CD4-positive, alpha-beta T cell treated with Interleukin-17A for 1 hour (primary cell): Measurements from ENCODE around the gene HOXC12.

ENCODE experiments used
- DNase-seq: peaks from one replicate; pipeline ENCODE4 v3.0.0-alpha.2; 2020

HOXC12 gene

GRCh38 chr12:53941187-53941586, 13.5 kb upstream of the HOXC12 start:
- DNase-seq = no peak

- DNase-seq = no peak
Measured at GRCh38 chr12:53941750-53942149, 13.0 kb upstream of the HOXC12 start.

- DNase-seq = no peak
Measured at GRCh38 chr12:53942467-53942997, 12.2 kb upstream of the HOXC12 start.

- DNase-seq = no peak
Measured at GRCh38 chr12:53944209-53944608, 10.5 kb upstream of the HOXC12 start.

- no peak for DNase-seq
Measured at GRCh38 chr12:53944907-53945847, 9.5 kb upstream of the HOXC12 start.

- no peak for DNase-seq
Measured at GRCh38 chr12:53947743-53948142, 7.0 kb upstream of the HOXC12 start.

- no peak for DNase-seq
Measured at GRCh38 chr12:53948650-53949593, 5.8 kb upstream of the HOXC12 start.

GRCh38 chr12:53949631-53950436, 4.9 kb upstream of the HOXC12 start:
- no peak for DNase-seq

GRCh38 chr12:53950437-53950773, 4.3 kb upstream of the HOXC12 start:
- no peak for DNase-seq

- no peak for DNase-seq
Measured at GRCh38 chr12:53950789-53951576, 3.7 kb upstream of the HOXC12 start.

GRCh38 chr12:53951577-53952334, 2.9 kb upstream of the HOXC12 start:
- no peak for DNase-seq

GRCh38 chr12:53952335-53952694, 2.4 kb upstream of the HOXC12 start:
- DNase-seq = no peak

- no peak for DNase-seq
Measured at GRCh38 chr12:53952871-53953734, 1.6 kb upstream of the HOXC12 start.

GRCh38 chr12:53953831-53954693, 641 bp upstream of the HOXC12 start:
- no peak for DNase-seq

- no peak for DNase-seq
Measured at GRCh38 chr12:53955036-53955775, 503 bp downstream of the HOXC12 start.

- DNase-seq = no peak
Measured at GRCh38 chr12:53955776-53956250, 1.1 kb downstream of the HOXC12 start.

- DNase-seq = no peak
Measured at GRCh38 chr12:53956251-53956887, 1.7 kb downstream of the HOXC12 start.
